NCI-H2171 treated with DMSO at 0.1 percent for 48 hours (cell line): ENCODE results near the gene DCLK3.

ENCODE experiments used
- DNase-seq: peaks from one replicate; lab custom pipeline; 2025; lab: John Stamatoyannopoulos, UW

DCLK3 gene

DNA sequence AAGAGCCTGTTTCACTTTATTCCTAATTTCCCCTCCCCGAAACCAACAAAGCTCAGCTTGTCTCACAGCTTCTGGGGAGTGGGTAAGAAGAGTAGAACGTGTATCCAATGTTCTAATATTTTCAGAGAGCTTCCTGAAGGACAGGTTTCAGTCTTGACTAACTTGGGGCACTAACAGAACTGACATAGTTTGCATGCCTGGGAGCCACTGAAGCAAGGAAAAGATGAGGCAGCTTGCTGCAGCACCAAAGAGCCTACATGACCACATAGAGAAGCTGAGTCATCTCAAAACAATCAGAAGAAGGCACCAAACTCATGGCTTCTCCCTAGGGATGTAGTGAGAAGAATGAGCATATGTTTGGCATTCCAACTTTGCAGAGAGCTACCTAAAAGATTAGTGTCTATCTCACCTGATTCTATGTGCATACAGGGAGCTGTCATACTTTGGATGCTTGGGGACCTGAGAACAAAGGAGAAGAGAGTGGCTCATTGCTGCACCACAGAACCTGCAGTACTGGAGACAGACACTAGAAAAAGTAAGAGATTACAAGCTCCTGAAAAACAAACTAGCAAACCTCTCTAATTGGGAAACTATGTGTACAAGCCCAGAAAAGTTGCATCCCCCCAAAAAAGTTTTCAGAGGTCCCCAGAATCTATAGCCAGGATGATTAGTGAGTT lies 86.9 kb downstream of the DCLK3 start:
- DNase-seq = no peak

DNA sequence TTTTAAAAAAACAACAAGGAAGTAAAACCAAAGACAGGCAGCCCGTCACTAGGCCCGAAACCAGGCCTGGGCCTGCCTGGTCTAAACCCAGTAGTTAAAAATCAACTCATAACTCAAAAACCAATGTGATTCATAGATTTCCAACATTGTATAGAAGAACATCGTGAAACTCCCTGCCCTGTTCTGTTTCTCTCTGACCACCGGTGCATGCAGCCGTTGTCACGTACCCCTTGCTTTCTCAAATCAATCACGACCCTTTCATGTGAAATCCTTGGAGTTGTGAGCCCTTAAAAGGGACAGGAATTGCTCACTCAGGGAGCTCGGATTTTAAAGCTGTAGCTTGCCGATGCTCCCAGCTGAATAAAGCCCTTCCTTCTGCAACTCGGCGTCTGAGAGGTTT lies 89.5 kb downstream of the DCLK3 start:
- no peak for DNase-seq

DNA sequence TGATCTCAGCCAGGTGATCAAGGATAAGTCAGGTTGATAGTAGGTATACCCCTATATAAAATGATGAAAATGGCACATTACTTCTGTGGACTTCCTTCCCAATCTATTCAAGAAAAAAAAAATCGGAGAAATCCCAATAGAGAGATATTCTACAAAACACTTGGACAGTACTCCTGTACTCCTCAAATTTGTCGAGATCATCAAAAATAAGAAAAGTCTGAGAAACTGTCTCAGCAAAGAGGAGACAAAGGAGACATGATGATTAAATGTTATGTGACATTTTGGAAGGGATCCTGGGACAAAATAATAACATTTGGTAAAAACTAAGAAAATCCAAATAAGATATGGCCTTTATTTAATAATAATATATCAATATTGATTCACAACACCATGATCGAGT lies 94.6 kb downstream of the DCLK3 start:
- no peak for DNase-seq

DNA sequence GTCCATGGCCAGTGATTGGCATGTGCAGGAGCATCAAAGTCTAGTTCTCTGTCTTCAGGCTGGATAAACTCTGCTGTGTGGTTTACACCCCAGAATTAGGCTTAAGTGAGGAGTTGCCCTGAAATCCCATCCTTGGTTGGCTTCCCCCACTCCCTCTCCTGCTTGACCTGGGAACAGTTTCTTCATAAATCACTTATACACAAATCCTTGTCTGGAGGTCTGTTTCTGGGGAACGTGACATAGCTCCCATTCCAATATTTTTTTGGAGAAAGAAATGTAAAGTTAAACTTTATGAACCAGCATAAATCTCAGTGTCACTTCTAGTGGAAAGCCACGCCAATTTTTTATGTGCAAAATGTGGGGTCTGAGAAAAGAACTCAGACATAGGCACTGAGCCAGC lies 98.2 kb downstream of the DCLK3 start:
- no peak for DNase-seq

DNA sequence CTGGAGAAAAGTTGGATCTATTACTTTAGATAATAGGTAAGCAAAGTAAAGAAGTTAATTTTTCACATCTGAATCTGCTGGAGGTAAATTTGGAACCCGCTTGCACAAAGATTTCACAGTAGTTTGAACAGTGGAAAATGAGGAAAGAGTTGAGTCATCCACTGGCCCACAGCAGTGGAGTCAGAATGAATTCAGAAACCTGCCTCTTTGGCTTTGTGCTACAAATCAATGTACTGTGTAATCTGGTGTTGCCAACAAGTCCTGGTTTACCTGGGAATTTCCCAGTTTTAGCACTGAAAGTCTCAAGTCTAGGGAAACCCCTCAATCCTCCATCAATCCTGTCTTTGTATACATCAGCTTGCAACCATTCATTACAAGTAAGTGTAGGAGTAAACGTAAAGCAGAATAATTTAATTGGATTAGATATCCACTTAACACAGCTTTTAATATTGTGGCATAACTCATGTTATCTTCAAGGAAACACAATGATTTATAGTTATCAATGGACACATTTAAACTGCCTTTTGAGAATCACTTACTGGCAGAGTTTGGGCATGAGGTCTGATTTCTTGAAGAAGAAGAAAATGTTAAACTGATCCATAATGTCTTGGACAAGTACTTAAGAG lies 100.6 kb downstream of the DCLK3 start:
- DNase-seq = no peak

DNA sequence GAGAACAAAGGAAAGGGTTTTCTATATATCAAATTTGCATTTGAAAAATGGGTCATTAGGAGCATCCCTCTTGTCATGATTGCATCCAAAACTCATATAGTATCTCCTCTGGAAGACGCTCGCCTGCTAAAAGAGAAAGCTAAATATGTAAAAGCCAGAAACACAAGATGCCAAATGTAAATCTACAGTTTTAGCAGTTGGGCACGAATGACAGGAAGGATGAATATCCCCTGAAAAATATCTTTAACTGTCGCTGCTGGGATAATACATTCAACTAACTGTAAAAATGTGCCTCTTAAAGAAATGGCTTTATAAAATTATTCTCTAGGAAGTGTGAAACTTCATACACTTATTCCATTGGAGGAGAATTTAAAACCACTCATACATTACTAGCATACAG lies 101.7 kb downstream of the DCLK3 start:
- no peak for DNase-seq
